HEK293T (cell line): ENCODE data around the gene TMEM131.

Source experiments
- CTCF ChIA-PET: fragments of 350-600 bp; formaldehyde crosslinking; extraction: SDS; loops from one replicate; lab custom pipeline; 2021; ENCODE audit warnings: antibody characterized with exemption, inconsistent platforms; lab: Yijun Ruan, JAX
- POLR2A ChIA-PET: fragments of 350-600 bp; formaldehyde crosslinking; extraction: SDS; loops from one replicate; lab custom pipeline; 2020; ENCODE audit warnings: antibody characterized with exemption, inconsistent platforms; lab: Yijun Ruan, JAX
- DNase-seq: peaks from one replicate; pipeline ENCODE4 v3.0.0; 2012; ENCODE audit warnings: mixed read lengths; ENCODE audit errors: extremely low spot score
- ARNT ChIP-seq: fragments of 450-650 bp; IDR thresholded peaks from 2 replicates; pipeline ENCODE4 v1.6.1; 2017; ENCODE audit warnings: mild to moderate bottlenecking
- BHLHE40 ChIP-seq: fragments of 450-650 bp; IDR thresholded peaks from 2 replicates; pipeline ENCODE4 v1.6.1; 2016; ENCODE audit warnings: mild to moderate bottlenecking, moderate library complexity, borderline replicate concordance
- CTBP1 ChIP-seq: fragments of 450-650 bp; IDR thresholded peaks from 2 replicates; pipeline ENCODE4 v1.6.1; 2016; ENCODE audit warnings: borderline replicate concordance
- ELF4 ChIP-seq: fragments of 450-650 bp; IDR thresholded peaks from 2 replicates; pipeline ENCODE4 v1.6.1; 2017; ENCODE audit warnings: antibody characterized with exemption
- FOXA1 ChIP-seq: fragments of 450-650 bp; IDR thresholded peaks from 2 replicates; pipeline ENCODE4 v1.6.1; 2016; ENCODE audit warnings: mild to moderate bottlenecking
- FOXK2 ChIP-seq: fragments of 450-650 bp; IDR thresholded peaks from 2 replicates; pipeline ENCODE4 v1.6.1; 2016; ENCODE audit warnings: mild to moderate bottlenecking
- FOXM1 ChIP-seq: fragments of 450-650 bp; IDR thresholded peaks from 2 replicates; pipeline ENCODE4 v1.6.1; 2017; ENCODE audit warnings: mild to moderate bottlenecking, borderline replicate concordance
- HDGF ChIP-seq: fragments of 450-650 bp; IDR thresholded peaks from 2 replicates; pipeline ENCODE4 v1.6.1; 2017; ENCODE audit warnings: antibody characterized with exemption, borderline replicate concordance
- L3MBTL2 ChIP-seq: fragments of 450-650 bp; conservative IDR thresholded peaks from 2 replicates; pipeline ENCODE4 v1.6.1; 2016; ENCODE audit warnings: mild to moderate bottlenecking
- LEF1 ChIP-seq: fragments of 450-650 bp; IDR thresholded peaks from 2 replicates; pipeline ENCODE4 v1.6.1; 2017; ENCODE audit warnings: mild to moderate bottlenecking, borderline replicate concordance
- NFRKB ChIP-seq: fragments of 450-650 bp; IDR thresholded peaks from 2 replicates; pipeline ENCODE4 v1.6.1; 2016; ENCODE audit warnings: mild to moderate bottlenecking, moderate library complexity
- PKNOX1 ChIP-seq: fragments of 450-650 bp; IDR thresholded peaks from 2 replicates; pipeline ENCODE4 v1.6.1; 2016
- SP1 ChIP-seq: fragments of 450-650 bp; IDR thresholded peaks from 2 replicates; pipeline ENCODE4 v1.6.1; 2017
- SUZ12 ChIP-seq: fragments of 450-650 bp; IDR thresholded peaks from 2 replicates; pipeline ENCODE4 v1.6.1; 2016; ENCODE audit warnings: mild to moderate bottlenecking
- TARDBP ChIP-seq: fragments of 450-650 bp; IDR thresholded peaks from 2 replicates; pipeline ENCODE4 v1.6.1; 2016
- ZNF384 ChIP-seq: fragments of 450-650 bp; IDR thresholded peaks from 2 replicates; pipeline ENCODE4 v1.6.1; 2016

The TMEM131 gene

GRCh38 chr2:97948926-97949325, 46.8 kb downstream of the TMEM131 start:
- POLR2A ChIA-PET, result no interaction called here
- no peak for DNase-seq
- TF ChIP-seq FOXA1 (no peak), LEF1 (no peak), L3MBTL2 (no peak), HDGF (no peak), FOXK2 (no peak), TARDBP (no peak), SP1 (no peak)
- CTCF ChIA-PET, result no interaction called here

- ChIA-PET POLR2A (no interaction called here), CTCF (interaction anchor here (0.6 kb wide), 1 partner anchor 577 kb away, joined by 6 read pairs; no protein-coding TSS in a partner anchor)
- DNase-seq, result no peak
- no peak for TF ChIP-seq FOXM1
- TF ChIP-seq NFRKB, result no peak
- no peak for TF ChIP-seq PKNOX1
- TF ChIP-seq CTBP1, result no peak
These were observed 50.0 kb downstream of the TMEM131 start for GRCh38 chr2:97945791-97946190.

GRCh38 chr2:97936881-97937280, 58.9 kb downstream of the TMEM131 start:
- CTCF ChIA-PET, result no interaction called here
- TF ChIP-seq CTBP1 (no peak), L3MBTL2 (no peak), LEF1 (no peak), ZNF384 (no peak), ELF4 (no peak), ARNT (no peak), FOXA1 (no peak), HDGF (no peak), SP1 (no peak), NFRKB (no peak), SUZ12 (no peak), FOXM1 (no peak), PKNOX1 (no peak), TARDBP (no peak), FOXK2 (no peak), BHLHE40 (no peak)
- POLR2A ChIA-PET, result no interaction called here
- no peak for DNase-seq

GRCh38 chr2:97936199-97936598, 59.5 kb downstream of the TMEM131 start:
- peak; percentile 35 for DNase-seq
- POLR2A ChIA-PET, result no interaction called here
- CTCF ChIA-PET, result no interaction called here
- peak; percentile 49 for TF ChIP-seq PKNOX1
- no peak for TF ChIP-seq ZNF384

GRCh38 chr2:97935719-97936161, 60.0 kb downstream of the TMEM131 start:
- DNase-seq, result peak; percentile 17
- no peak for TF ChIP-seq ZNF384
- no peak for TF ChIP-seq TARDBP
- no peak for TF ChIP-seq BHLHE40
- no peak for TF ChIP-seq HDGF
- TF ChIP-seq ELF4, result no peak
- no peak for TF ChIP-seq FOXM1
- TF ChIP-seq FOXA1, result no peak
- no peak for TF ChIP-seq FOXK2
- TF ChIP-seq L3MBTL2, result no peak
- no peak for TF ChIP-seq PKNOX1
- TF ChIP-seq SP1, result no peak
- no peak for TF ChIP-seq ARNT
- no peak for TF ChIP-seq NFRKB
- TF ChIP-seq LEF1, result no peak
- TF ChIP-seq CTBP1, result no peak
- TF ChIP-seq SUZ12, result no peak
- CTCF ChIA-PET, result interaction anchor here (0.7 kb wide), 1 partner anchor 129 kb away, joined by 3 read pairs; no protein-coding TSS in a partner anchor
- POLR2A ChIA-PET, result no interaction called here

GRCh38 chr2:97932975-97933662, 62.6 kb downstream of the TMEM131 start:
- ChIA-PET CTCF (no interaction called here), POLR2A (no interaction called here)
- DNase-seq, result no peak
- TF ChIP-seq FOXA1, result no peak
